ENCODE measurements around the gene USP22.

DNA sequence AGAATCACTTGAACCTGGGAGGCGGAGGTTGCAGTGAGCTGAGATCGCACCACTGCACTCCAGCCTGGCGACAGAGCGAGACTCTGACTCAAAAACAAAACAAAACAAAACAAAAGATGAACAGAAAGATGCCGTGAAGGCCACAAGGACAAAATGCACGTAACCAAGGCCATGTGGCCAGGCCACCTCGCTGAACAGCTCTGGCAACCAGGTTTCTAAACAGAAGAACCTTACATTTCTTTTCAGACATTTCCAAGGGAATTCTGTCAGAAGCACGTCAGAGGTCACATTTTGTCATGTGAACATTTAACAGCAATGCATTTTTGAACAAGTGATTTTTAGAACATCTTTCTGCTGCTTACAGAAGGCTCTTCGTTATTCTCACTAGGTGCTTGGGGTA is 28.8 kb downstream of the USP22 start:
- TF ChIP-seq, protein P1, sequence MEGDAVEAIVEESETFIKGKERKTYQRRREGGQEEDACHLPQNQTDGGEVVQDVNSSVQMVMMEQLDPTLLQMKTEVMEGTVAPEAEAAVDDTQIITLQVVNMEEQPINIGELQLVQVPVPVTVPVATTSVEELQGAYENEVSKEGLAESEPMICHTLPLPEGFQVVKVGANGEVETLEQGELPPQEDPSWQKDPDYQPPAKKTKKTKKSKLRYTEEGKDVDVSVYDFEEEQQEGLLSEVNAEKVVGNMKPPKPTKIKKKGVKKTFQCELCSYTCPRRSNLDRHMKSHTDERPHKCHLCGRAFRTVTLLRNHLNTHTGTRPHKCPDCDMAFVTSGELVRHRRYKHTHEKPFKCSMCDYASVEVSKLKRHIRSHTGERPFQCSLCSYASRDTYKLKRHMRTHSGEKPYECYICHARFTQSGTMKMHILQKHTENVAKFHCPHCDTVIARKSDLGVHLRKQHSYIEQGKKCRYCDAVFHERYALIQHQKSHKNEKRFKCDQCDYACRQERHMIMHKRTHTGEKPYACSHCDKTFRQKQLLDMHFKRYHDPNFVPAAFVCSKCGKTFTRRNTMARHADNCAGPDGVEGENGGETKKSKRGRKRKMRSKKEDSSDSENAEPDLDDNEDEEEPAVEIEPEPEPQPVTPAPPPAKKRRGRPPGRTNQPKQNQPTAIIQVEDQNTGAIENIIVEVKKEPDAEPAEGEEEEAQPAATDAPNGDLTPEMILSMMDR (IDR thresholded peaks at IDR 0.05; ENCODE audit: insufficient read depth, low read length, poor library complexity, severe bottlenecking) = no peak
- no peak for TF ChIP-seq EZH2phosphoT487 (conservative IDR thresholded peaks at IDR 0.05; ENCODE audit: low read length)

Data from SU-DHL-6 (cell line).